NCI-H748 (cell line): ENCODE results near the gene PNPO.

ENCODE experiments used
- DNase-seq: peaks from one replicate; lab custom pipeline; 2025; ENCODE audit not compliant: unreplicated experiment; lab: John Stamatoyannopoulos, UW

PNPO gene

GRCh38 chr17:47995241-47995935 is 54.0 kb downstream of the PNPO start:
- DNase-seq: peak; percentile 18

GRCh38 chr17:47996201-47996600 is 54.8 kb downstream of the PNPO start:
- DNase-seq: no peak

GRCh38 chr17:47997586-47997985 is 56.2 kb downstream of the PNPO start:
- DNase-seq: no peak

- DNase-seq: no peak
Measured at GRCh38 chr17:47998044-47998443, 56.7 kb downstream of the PNPO start.
